Islet precursor cell (in vitro differentiated cells): ENCODE results near the gene SGMS2.

ENCODE experiments used
- DNase-seq: peaks from one replicate; pipeline ENCODE4 v3.0.0-alpha.2; 2018

Gene SGMS2

GRCh38 chr4:107824350-107825071 lies at the start of gene SGMS2:
Gene SGMS2 (plus strand): TSS chr4:107824932. CDS start chr4:107895554, 70,622 bp downstream.
- peak; percentile 96 for DNase-seq

- DNase-seq, result no peak
These were observed 46.8 kb upstream of the SGMS2 start for GRCh38 chr4:107777890-107778289.

GRCh38 chr4:107778784-107779530 lies 45.8 kb upstream of the SGMS2 start:
- no peak for DNase-seq

GRCh38 chr4:107780665-107781064 lies 44.1 kb upstream of the SGMS2 start:
- no peak for DNase-seq

GRCh38 chr4:107791902-107792301 lies 32.8 kb upstream of the SGMS2 start:
- no peak for DNase-seq

GRCh38 chr4:107792711-107793110 lies 32.0 kb upstream of the SGMS2 start:
- no peak for DNase-seq

- no peak for DNase-seq
These were observed 30.7 kb upstream of the SGMS2 start for GRCh38 chr4:107793996-107794395.

- no peak for DNase-seq
These were observed 24.9 kb upstream of the SGMS2 start for GRCh38 chr4:107799669-107800450.

GRCh38 chr4:107800706-107801105 lies 24.0 kb upstream of the SGMS2 start:
- no peak for DNase-seq

GRCh38 chr4:107801766-107802211 lies 22.9 kb upstream of the SGMS2 start:
- peak; percentile 59 for DNase-seq

- DNase-seq, result no peak
These were observed 19.8 kb upstream of the SGMS2 start for GRCh38 chr4:107804956-107805355.

- no peak for DNase-seq
These were observed 18.5 kb upstream of the SGMS2 start for GRCh38 chr4:107806196-107806595.

GRCh38 chr4:107808572-107808971 lies 16.2 kb upstream of the SGMS2 start:
- DNase-seq, result no peak

GRCh38 chr4:107809210-107809609 lies 15.5 kb upstream of the SGMS2 start:
- no peak for DNase-seq

- no peak for DNase-seq
These were observed 10.0 kb upstream of the SGMS2 start for GRCh38 chr4:107814758-107815157.

- DNase-seq, result no peak
These were observed 9.6 kb upstream of the SGMS2 start for GRCh38 chr4:107815158-107815557.

GRCh38 chr4:107818301-107818910 lies 6.3 kb upstream of the SGMS2 start:
- no peak for DNase-seq

- DNase-seq, result no peak
These were observed 822 bp upstream of the SGMS2 start for GRCh38 chr4:107823870-107824349.

GRCh38 chr4:107825072-107825824 lies 516 bp downstream of the SGMS2 start:
- peak; percentile 81 for DNase-seq

- no peak for DNase-seq
These were observed 1.8 kb downstream of the SGMS2 start for GRCh38 chr4:107826421-107826980.

- no peak for DNase-seq
These were observed 3.8 kb downstream of the SGMS2 start for GRCh38 chr4:107828315-107829090.
